Endothelial cell of umbilical vein (primary cell): ENCODE measurements around the gene VPS51. TPM values are rescaled to one million over a fixed set of nuclear protein-coding genes. Genes with fewer than 3 reads are reported as not detected.

Experiments used
- BruUV-seq: library from RNA; stranded (reverse); fragments of 400-500 nt; replicated peaks from 2 replicates; lab custom pipeline; 2021; lab: Mats Ljungman, UMichigan
- CTCF ChIA-PET: fragments of 300-600, 350-600 bp; sonication (Branson Sonifier 250); formaldehyde crosslinking; loops from one replicate; lab custom pipeline; 2021; ENCODE audit warnings: antibody characterized with exemption, inconsistent platforms; lab: Charles Lee
- POLR2A ChIA-PET: fragments of 300-600, 350-600 bp; sonication (Branson Sonifier 250); formaldehyde crosslinking; loops from one replicate; lab custom pipeline; 2021; ENCODE audit warnings: antibody characterized with exemption, inconsistent platforms; lab: Charles Lee
- DNase-seq: peaks from one replicate; pipeline ENCODE4 v3.0.0-alpha.2; 2011; ENCODE audit warnings: low read depth, low spot score
- FAIRE-seq: peaks from 2 replicates; lab custom pipeline; 2011; peaks lifted over from hg19 to GRCh38; lab: Jason Lieb, UNC
- H2AFZ ChIP-seq: 2 replicates; pipeline ENCODE4 v1.6.0; 2012; ENCODE audit warnings: low read depth, low read length, control low read depth, inconsistent platforms
- H3K27ac ChIP-seq: 2 replicates; pipeline ENCODE4 v1.5.1; 2011; ENCODE audit warnings: low read depth, mild to moderate bottlenecking, control low read depth, low read length, moderate library complexity; ENCODE audit not compliant: insufficient read depth
- H3K27me3 ChIP-seq, 2 experiments: 2 replicates each; pipeline versions ENCODE4 v1.6.0 to v1.6.1; 2011; ENCODE audit warnings: low read length in 2 of 2, mixed read lengths in 1 of 2; ENCODE audit not compliant: control insufficient read depth in 2 of 2, insufficient read depth in 2 of 2
- H3K36me3 ChIP-seq, 2 experiments: 2 replicates in 1 of 2; 3 replicates in 1 of 2; pipeline ENCODE4 v1.5.1; 2011; ENCODE audit warnings: low read length in 2 of 2, mild to moderate bottlenecking in 1 of 2, moderate library complexity in 1 of 2; ENCODE audit not compliant: control insufficient read depth in 2 of 2, insufficient read depth in 2 of 2; ENCODE audit errors: extremely low read depth in 1 of 2
- H3K4me1 ChIP-seq: 3 replicates; pipeline ENCODE4 v1.5.1; 2011; ENCODE audit warnings: mild to moderate bottlenecking, low read length; ENCODE audit not compliant: control insufficient read depth, insufficient read depth; ENCODE audit errors: extremely low read depth
- H3K4me2 ChIP-seq: 2 replicates; pipeline ENCODE4 v1.6.1; 2011; ENCODE audit warnings: low read length, control low read depth, mixed read lengths; ENCODE audit not compliant: insufficient read depth
- H3K4me3 ChIP-seq, 3 experiments: fragments of 200-600 bp in 1 of 3; sonication (generic), shearing (Covaris generic) in 1 of 3; replicated peaks in 1 of 3; 2 replicates each; pipeline ENCODE4 v1.5.1; 2011 to 2016; ENCODE audit warnings: control low read depth in 3 of 3, low read length in 3 of 3, mild to moderate bottlenecking in 2 of 3, inconsistent platforms in 1 of 3, low read depth in 1 of 3, moderate library complexity in 1 of 3; ENCODE audit not compliant: insufficient read depth in 1 of 3
- H3K79me2 ChIP-seq: 2 replicates; pipeline ENCODE4 v1.6.0; 2012; ENCODE audit warnings: low read length, inconsistent platforms; ENCODE audit not compliant: control insufficient read depth, insufficient read depth
- H3K9ac ChIP-seq: replicated peaks from 2 replicates; pipeline ENCODE3; 2011; ENCODE audit warnings: low read length, control low read depth; ENCODE audit not compliant: insufficient read depth; ENCODE audit errors: extremely low read depth
- H3K9me1 ChIP-seq: replicated peaks from 3 replicates; pipeline ENCODE4 v1.6.0; 2011; ENCODE audit warnings: mild to moderate bottlenecking, low read length; ENCODE audit not compliant: control insufficient read depth, insufficient read depth; ENCODE audit errors: extremely low read depth
- H3K9me3 ChIP-seq: replicated peaks from 2 replicates; pipeline ENCODE4 v1.5.1; 2012; ENCODE audit warnings: low read length, inconsistent platforms; ENCODE audit not compliant: control insufficient read depth, insufficient read depth
- H4K20me1 ChIP-seq: replicated peaks from 2 replicates; pipeline ENCODE3; 2011; ENCODE audit warnings: mild to moderate bottlenecking, low read length; ENCODE audit not compliant: control insufficient read depth, insufficient read depth; ENCODE audit errors: extremely low read depth
- FOS ChIP-seq: IDR thresholded peaks from 2 replicates; pipeline ENCODE4 v1.6.1; 2011; ENCODE audit warnings: mild to moderate bottlenecking, low read length, moderate library complexity, borderline replicate concordance; ENCODE audit not compliant: insufficient read depth
- JUN ChIP-seq: IDR thresholded peaks from 2 replicates; pipeline ENCODE4 v1.6.1; 2011; ENCODE audit warnings: borderline replicate concordance, low read depth; ENCODE audit not compliant: insufficient read length, insufficient read depth
- POLR2AphosphoS5 ChIP-seq: IDR thresholded peaks from 2 replicates; pipeline ENCODE4 v1.6.1; 2012; ENCODE audit warnings: low read depth, mild to moderate bottlenecking, control low read depth, low read length, moderate library complexity; ENCODE audit not compliant: insufficient read depth
- dilution Hi-C: fragments of 300-500 bp; cut with MboI; formaldehyde crosslinking; loops from one replicate; pipeline ENCODE4 v1.15.0; 2019; ENCODE audit warnings: low sequenced_read_pairs; ENCODE audit not compliant: extremely low pct_ligation_motif_present
- intact Hi-C: fragments of 100-400 bp; cut with micrococcal nuclease; formaldehyde crosslinking; loops from one replicate; pipeline ENCODE4 v1.10.0; 2022
- polyA plus RNA-seq, 4 experiments: library from polyadenylated mRNA; depleted of rRNA in 3 of 4; stranded (reverse) in 3 of 4; unstranded in 1 of 4; fragments of >200 nt; gene quantifications; 2 replicates each; pipeline versions ENCODE4 v1.2.1 to v1.2.3, GENCODE V29; 2011 to 2012; ENCODE audit warnings: missing spikeins in 1 of 4
- total RNA-seq: library from RNA; stranded (reverse); gene quantifications from 2 replicates; pipeline ENCODE4 v1.2.3, GENCODE V29; 2021
- TF ChIP-seq, protein P1 (sequence below): IDR thresholded peaks from 2 replicates; pipeline ENCODE4 v1.6.1; 2011; ENCODE audit not compliant: insufficient read depth, insufficient read length

The VPS51 gene
- total and polyA plus RNA-seq, 2 donors (not counting 3 experiments of a cell fraction or from before 2014, with no cell fraction given), result 108 to 146 TPM

DNA sequence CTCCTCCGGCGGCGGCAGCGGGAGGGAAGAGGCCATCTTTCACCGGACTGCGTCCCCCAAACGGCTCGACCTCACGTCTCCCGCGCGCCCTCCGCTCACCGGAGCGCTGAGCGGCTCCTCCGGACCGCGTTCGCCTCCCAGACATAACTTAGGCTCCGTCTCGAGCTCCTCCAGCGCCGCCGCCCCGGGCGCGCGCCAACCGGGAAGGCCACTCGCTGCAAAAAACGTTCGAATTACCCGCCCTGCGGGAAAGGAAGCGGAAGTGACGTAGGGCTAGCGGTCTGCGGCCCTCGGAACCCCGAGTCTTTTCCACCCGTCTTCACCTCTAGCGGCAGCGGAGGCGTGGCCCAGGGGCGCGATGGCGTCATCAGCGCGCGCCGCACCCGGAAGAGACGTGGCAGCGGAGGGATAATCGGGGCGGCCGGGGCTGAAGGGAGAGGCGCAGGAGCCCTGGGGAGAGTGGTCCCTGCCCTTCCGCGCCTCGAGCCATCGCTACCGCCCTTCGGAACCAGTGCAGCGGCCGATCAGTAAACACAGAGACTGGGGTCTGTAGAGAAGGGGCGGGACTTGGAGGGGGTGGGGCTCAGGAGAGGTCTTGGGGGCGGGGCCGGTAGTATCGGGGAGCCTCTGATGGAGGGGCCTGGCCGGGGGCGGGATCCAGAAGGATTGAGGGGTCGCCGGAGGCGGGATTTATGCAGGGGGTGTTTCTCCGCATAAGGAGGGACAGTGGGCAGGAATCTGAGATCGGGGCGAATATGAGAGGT lies 12.0 kb upstream of the VPS51 start, which contains the start of the genes CDCA5 and ZFPL1:
Gene CDCA5 (minus strand): TSS at position 207 of the 764 bp plus-strand sequence. CDS start 62 bp downstream, at position 145.
Gene ZFPL1 (plus strand): TSS at position 389 of the 764 bp plus-strand sequence. CDS start 477 bp downstream, outside the sequence.
- POLR2A ChIA-PET, result no interaction called here
- Histone ChIP-seq H3K9me1 (no peaks in the 10 kb centered on the region), H3K4me1 (peaks cover 17% of the 10 kb centered on the region), H3K4me2 (peak within 1 kb of the TSS; percentile 84), H3K9me3 (no peaks in the 10 kb centered on the region), H3K4me3 (peak within 1 kb of the TSS; percentile 58 to 92 (median 83)), H3K9ac (peak within 1 kb of the TSS; percentile 96), H3K79me2 (peaks cover 34% of the 10 kb centered on the region), H4K20me1 (no peaks in the 10 kb centered on the region), H2AFZ (peak within 1 kb of the TSS; percentile 62), H3K27me3 (no peaks in the 10 kb centered on the region), H3K36me3 (peaks cover 8 to 22% of the 10 kb centered on the region in 2 experiments), H3K27ac (peak within 1 kb of the TSS; percentile 61)
- CTCF ChIA-PET, result no interaction called here
- no TSS peak for BruUV-seq
- TF ChIP-seq POLR2AphosphoS5, result peak; percentile 89
- TF ChIP-seq, protein P1, sequence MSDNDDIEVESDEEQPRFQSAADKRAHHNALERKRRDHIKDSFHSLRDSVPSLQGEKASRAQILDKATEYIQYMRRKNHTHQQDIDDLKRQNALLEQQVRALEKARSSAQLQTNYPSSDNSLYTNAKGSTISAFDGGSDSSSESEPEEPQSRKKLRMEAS, result peak; percentile 45
- no peak for TF ChIP-seq FOS
- TF ChIP-seq JUN, result peak; percentile 19
- peak; percentile 96 for DNase-seq
- FAIRE-seq, result peak; percentile 97
- dilution Hi-C loops (no loop called here), intact Hi-C loops (loop anchor here (1.0 to 2.0 kb wide), 3 partner anchors 12 to 33 kb away; partner anchors contain the start of genes TM7SF2, VPS51 and ZNHIT2)
